GM10266 (cell line): Measurements from ENCODE around the gene RNF217.
"Not testable (repeated sequence)": the region's sequence is repeated elsewhere in the genome, so short reads cannot be mapped to it uniquely, and the experiment has no call there.

ENCODE experiments used
- DNase-seq: peaks from one replicate; pipeline ENCODE4 v3.0.0; 2012; ENCODE audit errors: extremely low spot score
- TF ChIP-seq, protein P1 (sequence below): IDR thresholded peaks from 2 replicates; pipeline ENCODE4 v1.5.1; 2012; ENCODE audit warnings: mild to moderate bottlenecking, low read depth; ENCODE audit not compliant: control insufficient read depth, insufficient read depth; ENCODE audit errors: missing control alignments

Gene RNF217

DNA sequence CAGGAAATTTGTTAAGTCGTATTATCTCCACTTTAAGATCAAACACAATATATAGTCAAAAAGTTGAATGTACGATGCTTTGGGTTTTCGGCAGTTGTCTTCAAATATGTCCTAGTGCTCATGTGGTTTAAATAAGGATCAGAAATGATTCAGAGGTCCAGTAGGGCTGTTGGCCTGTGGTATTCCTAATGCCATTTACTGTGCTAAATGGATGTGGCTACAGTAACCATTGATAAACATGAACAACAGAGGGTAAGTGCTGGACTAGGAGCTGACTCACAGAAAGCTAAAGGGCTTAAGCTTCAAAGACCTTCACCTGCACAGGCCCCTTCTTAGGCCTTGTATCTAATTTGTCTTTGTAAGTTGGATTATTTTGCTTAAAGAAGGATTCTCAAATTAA, 110.8 kb downstream of the RNF217 start:
- TF ChIP-seq, protein P1, sequence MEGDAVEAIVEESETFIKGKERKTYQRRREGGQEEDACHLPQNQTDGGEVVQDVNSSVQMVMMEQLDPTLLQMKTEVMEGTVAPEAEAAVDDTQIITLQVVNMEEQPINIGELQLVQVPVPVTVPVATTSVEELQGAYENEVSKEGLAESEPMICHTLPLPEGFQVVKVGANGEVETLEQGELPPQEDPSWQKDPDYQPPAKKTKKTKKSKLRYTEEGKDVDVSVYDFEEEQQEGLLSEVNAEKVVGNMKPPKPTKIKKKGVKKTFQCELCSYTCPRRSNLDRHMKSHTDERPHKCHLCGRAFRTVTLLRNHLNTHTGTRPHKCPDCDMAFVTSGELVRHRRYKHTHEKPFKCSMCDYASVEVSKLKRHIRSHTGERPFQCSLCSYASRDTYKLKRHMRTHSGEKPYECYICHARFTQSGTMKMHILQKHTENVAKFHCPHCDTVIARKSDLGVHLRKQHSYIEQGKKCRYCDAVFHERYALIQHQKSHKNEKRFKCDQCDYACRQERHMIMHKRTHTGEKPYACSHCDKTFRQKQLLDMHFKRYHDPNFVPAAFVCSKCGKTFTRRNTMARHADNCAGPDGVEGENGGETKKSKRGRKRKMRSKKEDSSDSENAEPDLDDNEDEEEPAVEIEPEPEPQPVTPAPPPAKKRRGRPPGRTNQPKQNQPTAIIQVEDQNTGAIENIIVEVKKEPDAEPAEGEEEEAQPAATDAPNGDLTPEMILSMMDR, result no peak

DNA sequence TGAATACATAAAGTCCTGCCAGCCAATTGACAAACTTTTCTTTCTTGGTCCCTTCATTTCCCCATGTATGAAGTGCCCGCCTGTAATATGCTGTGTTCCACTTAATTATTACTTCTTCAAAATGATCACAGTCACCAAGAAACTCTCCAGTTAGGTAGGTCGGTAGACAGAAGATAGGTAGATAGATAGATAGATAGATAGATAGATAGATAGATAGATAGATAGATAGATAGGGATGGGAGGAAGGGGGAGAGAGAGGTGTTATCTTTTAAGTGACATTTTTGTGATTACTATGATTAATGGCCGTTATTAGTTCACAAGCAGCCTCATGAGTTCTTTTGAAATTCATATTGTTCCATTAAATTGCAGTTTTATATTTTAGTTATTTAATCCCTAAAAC, 111.9 kb downstream of the RNF217 start:
- DNase-seq, result no peak
- TF ChIP-seq, protein P1, result no peak

More for the DNA sequence above, 110.8 kb downstream of the RNF217 start:
- DNase-seq, result no peak

DNA sequence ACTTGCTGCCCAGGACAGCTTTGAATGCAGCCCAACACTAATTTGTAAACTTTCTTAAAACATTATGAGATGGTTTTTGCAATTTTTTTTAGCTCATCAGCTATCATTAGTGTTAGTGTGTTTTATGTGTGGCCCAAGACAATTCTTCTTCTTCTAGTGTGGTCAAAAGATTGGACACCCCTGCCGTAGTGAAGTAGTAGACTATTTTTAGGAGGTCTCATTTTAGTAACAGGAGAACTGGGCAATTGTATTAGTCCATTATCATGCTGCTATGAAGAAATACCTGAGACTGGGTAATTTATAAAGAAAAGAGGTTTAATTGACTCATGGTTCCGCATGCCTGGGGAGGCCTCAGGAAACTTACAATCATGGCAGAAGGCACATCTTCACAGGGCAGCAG, 112.8 kb downstream of the RNF217 start:
- not testable (repeated sequence) for DNase-seq

DNA sequence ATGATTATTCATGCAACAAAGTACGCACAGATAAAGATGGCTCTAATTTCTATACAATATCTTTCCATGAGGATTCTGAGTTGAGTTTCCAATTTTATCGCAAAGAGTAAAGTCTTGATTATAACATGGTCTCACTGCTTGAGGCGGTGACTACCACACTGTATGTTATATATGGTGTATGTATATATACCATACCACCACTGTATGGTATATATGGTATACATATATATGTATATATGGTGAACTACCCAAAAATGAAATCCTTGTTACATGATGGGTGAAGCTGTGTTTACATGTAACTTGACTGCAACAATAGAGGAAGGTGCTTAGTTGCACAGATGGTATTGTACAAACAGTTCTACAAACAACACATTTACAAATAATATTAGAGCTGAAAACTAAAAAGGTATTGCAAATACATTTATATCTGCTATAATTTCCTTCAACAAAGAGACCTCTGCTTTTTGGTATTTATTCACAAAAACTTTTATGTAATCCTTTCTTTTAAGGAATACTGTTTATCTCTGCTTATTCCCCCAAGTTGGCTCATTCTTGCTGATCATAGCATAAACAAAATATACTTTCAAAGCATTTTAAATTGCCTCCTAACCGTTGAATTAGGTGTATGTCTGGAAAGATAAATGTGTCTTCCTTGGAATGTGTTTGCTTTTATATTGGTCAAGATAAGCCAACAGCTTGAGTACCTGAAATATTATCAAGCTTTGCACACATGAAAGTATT, 113.7 kb downstream of the RNF217 start:
- no peak for DNase-seq
- TF ChIP-seq, protein P1, result no peak

DNA sequence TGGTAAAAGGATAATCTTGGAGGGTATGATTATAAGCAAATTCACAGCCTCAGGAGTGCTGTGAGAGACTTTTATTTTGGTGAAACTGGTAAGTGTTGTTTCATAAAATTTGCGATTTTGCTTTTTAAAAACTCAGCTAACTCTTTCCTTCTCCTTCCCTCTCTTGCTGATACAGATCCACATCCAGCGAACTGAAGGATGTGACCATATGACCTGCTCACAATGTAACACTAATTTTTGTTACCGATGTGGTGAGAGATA, 114.2 kb downstream of the RNF217 start:
- DNase-seq, result no peak
- TF ChIP-seq, protein P1, result no peak

DNA sequence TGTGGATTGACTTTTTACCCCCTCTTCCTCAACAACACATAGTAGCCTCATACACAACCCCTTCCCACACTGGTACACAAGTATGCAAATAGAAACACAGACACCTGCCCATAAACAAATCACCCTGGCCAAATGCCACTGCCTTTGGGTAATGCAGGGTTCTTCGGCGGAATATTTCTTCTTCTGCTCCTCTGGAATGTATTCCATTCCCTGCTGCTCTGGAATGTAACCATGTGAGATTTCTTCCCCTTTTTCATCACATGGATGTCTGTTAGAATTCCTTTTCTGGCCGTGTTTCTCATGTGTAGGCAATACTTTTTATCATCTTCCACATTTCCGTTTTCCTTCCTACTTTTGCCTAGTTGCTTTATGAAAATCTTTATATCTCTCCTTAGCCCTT, 115.2 kb downstream of the RNF217 start:
- TF ChIP-seq, protein P1, result no peak
- DNase-seq, result no peak

DNA sequence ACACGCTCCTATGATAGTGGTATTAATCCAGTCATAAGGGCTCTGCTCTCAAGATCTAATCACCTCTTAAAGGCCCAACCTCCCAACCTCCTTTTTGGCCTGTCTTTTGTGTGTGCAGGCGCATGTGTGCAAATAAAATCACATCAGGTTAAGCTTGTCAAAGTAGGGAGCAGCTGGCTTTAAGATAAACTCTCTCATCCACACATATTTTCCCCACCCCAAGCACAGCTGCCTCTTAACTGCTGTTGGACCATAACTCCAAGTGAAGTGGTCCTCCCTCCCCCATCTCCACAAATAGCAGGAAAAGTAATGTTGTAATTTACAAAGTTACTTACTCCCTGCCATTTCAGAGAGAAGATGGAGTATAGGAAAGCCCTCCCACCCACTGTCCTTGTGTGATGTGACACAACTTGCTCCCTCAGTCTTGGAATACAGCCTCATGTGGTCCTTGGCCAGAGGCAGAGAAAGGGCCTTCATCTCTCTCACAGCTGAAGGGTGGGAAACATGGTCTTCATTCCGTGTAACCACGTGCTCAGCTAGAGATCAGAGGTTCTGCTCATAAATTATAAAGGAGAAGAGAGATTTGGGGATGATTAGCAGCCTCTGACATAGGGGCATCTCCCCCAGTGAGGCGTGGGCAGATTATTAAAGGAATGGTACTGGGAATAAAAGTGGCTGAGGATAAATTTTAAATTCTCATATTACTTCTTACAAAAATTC, 116.5 kb downstream of the RNF217 start:
- TF ChIP-seq, protein P1, result no peak
- no peak for DNase-seq
